ENCODE measurements around the gene RPH3AL.
"Not testable (repeated sequence)": the region's sequence is repeated elsewhere in the genome, so short reads cannot be mapped to it uniquely, and the experiment has no call there.

RPH3AL gene

DNA sequence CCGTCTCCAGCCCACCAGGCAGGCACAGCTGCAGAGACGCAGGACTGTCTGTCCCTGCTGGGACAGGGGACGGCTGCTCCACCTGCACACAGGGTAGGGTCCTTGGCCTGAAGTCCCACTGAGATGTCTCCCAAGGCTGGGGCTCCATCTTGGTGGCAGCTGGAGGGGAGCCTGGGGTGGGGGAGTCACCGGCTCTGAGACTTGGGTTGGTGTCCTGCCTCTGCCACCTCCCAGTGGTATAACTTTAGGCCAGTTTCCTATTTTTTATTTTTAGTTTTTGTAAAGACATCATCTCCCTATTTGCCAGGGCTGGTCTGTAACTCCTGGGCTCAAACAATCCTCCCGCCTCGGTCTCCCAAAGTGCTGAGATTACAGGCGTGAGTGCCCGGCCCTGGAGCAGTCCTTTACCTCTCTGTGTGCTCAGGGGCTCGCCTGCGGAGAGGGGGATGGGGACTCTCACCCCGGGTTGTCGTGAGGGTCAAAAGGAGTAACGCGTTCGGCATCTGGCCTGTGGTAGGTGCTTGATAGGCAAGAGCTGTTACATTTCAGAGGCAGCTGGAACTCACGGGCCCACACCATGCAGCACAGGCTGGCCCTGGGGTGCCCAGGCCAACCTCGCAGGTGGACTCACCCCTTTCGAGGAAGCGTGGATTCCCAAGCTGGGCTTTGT lies 124.5 kb downstream of the RPH3AL start:
- Histone ChIP-seq H3K9me3 (no peaks in the 10 kb centered on the region), H3K36me3 (replicated peaks) (no peaks in the 10 kb centered on the region), H3K27me3 (ENCODE audit: low read depth) (no peaks in the 10 kb centered on the region), H3K4me3 (no peak overlapping the region), H3K4me1 (no peaks in the 10 kb centered on the region)
- no peak for DNase-seq (ENCODE audit: low spot score in 2 of 2)
- in situ Hi-C loops (cut with MboI; ENCODE audit: low sequenced_read_pairs) = no loop called here

- H3K36me3 ChIP-seq (replicated peaks) = no peaks in the 10 kb centered on the region
- H3K9me3 ChIP-seq = no peaks in the 10 kb centered on the region
- no peaks in the 10 kb centered on the region for H3K27me3 ChIP-seq (ENCODE audit: low read depth)
- no peak for DNase-seq (ENCODE audit: low spot score in 2 of 2)
- H3K4me3 ChIP-seq = no peak overlapping the region
- H3K4me1 ChIP-seq = no peaks in the 10 kb centered on the region
- in situ Hi-C loops (cut with MboI; ENCODE audit: low sequenced_read_pairs) = no loop called here
These were observed 125.3 kb downstream of the RPH3AL start for GRCh38 chr17:227078-227945.

DNA sequence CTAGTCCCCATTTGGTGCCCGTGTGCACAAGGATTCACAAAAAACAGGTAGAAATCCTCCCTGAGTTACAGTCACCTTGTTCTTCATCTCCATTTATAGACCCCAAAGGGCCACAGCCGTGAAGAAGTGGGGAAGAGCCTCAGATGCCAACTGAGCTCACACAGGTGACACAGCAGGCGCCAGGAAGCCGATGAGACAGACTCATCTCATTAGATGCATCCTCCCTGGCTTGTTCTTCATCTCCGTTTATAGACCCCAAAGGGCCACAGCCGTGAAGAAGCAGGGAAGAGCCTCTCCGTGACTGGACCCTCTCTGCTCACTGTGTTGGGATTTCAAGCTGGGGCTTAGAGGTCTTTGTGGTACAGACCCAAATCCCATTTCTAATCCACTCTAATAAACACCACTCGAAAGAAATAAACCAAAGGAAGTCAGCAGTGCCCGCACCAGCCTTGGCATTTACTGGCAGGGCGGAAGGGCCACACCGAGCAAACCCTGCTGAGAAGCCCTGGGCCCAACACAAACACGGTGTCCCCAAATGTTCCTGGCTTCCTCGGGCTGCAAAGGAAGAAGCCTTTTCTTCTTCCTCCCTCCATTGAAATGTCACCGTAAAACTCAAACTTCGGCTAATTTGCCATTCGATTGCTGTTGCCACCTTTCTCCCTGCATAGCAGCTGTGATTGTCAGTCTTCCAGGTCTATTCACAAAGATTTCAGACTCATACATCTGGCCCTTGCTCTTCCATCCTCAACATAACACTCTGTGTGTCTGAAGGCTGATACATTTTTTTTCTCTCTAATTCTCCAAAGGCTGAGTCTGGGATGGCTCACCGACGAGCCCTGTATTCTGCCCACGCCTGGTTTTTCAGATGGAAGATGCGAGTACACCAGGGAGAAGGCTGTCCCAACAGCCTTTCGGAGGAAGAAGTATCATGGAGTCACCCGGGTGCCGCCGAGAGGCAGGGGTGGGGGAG lies 126.2 kb downstream of the RPH3AL start:
- no peak overlapping the region for H3K4me3 ChIP-seq
- no peaks in the 10 kb centered on the region for H3K27me3 ChIP-seq (ENCODE audit: low read depth)
- H3K9me3 ChIP-seq = no peaks in the 10 kb centered on the region
- in situ Hi-C loops (cut with MboI; ENCODE audit: low sequenced_read_pairs) = no loop called here
- H3K4me1 ChIP-seq = no peaks in the 10 kb centered on the region
- H3K36me3 ChIP-seq (replicated peaks) = no peaks in the 10 kb centered on the region
- DNase-seq (ENCODE audit: low spot score in 2 of 2) = no peak

GRCh38 chr17:225551-225950 lies 127.1 kb downstream of the RPH3AL start:
- H3K36me3 ChIP-seq (replicated peaks) = no peaks in the 10 kb centered on the region
- H3K4me3 ChIP-seq = no peak overlapping the region
- in situ Hi-C loops (cut with MboI; ENCODE audit: low sequenced_read_pairs) = no loop called here
- no peaks in the 10 kb centered on the region for H3K27me3 ChIP-seq (ENCODE audit: low read depth)
- DNase-seq (ENCODE audit: low spot score in 2 of 2) = no peak
- H3K4me1 ChIP-seq = no peaks in the 10 kb centered on the region
- H3K9me3 ChIP-seq = no peaks in the 10 kb centered on the region

- in situ Hi-C loops (cut with MboI; ENCODE audit: low sequenced_read_pairs); H3K4me1 ChIP-seq; H3K36me3 ChIP-seq (replicated peaks); H3K9me3 ChIP-seq; H3K4me3 ChIP-seq; DNase-seq (ENCODE audit: low spot score in 2 of 2); H3K27me3 ChIP-seq (ENCODE audit: low read depth): not testable (repeated sequence)
These were observed 128.0 kb downstream of the RPH3AL start for GRCh38 chr17:224576-224975.

- no peaks in the 10 kb centered on the region for H3K9me3 ChIP-seq
- no peak for DNase-seq (ENCODE audit: low spot score in 2 of 2)
- H3K36me3 ChIP-seq (replicated peaks) = no peaks in the 10 kb centered on the region
- in situ Hi-C loops (cut with MboI; ENCODE audit: low sequenced_read_pairs) = no loop called here
- H3K27me3 ChIP-seq (ENCODE audit: low read depth) = no peaks in the 10 kb centered on the region
- no peaks in the 10 kb centered on the region for H3K4me1 ChIP-seq
- no peak overlapping the region for H3K4me3 ChIP-seq
These were observed 128.7 kb downstream of the RPH3AL start for GRCh38 chr17:223723-224471.

GRCh38 chr17:222172-222571 lies 130.4 kb downstream of the RPH3AL start:
- DNase-seq (ENCODE audit: low spot score in 2 of 2) = no peak
- no peaks in the 10 kb centered on the region for H3K4me1 ChIP-seq
- H3K36me3 ChIP-seq (replicated peaks) = no peaks in the 10 kb centered on the region
- in situ Hi-C loops (cut with MboI; ENCODE audit: low sequenced_read_pairs) = no loop called here
- no peaks in the 10 kb centered on the region for H3K27me3 ChIP-seq (ENCODE audit: low read depth)
- no peaks in the 10 kb centered on the region for H3K9me3 ChIP-seq
- H3K4me3 ChIP-seq = no peak overlapping the region

DNA sequence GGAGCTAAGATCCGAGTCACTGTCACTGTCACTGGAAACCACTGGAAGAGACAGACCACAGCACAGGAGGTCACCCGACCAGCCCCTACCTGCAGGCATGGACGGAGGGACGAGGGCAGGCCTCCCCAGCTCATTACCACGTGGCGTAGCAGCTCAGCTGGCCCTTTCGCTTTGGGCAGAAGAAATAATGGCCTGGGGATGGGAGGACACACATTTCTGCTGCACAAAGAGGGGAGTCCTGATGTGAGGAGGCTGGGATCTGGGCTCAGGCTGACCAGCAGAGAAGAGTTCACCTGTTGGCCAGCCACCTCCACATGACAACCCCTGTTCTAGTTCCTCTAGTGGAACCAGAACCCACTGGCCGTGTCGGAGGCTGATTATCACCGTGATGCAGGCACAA lies 132.9 kb downstream of the RPH3AL start:
- Histone ChIP-seq H3K4me1 (peaks cover 3% of the 10 kb centered on the region), H3K36me3 (replicated peaks) (no peaks in the 10 kb centered on the region), H3K9me3 (no peaks in the 10 kb centered on the region), H3K27me3 (ENCODE audit: low read depth) (no peaks in the 10 kb centered on the region), H3K4me3 (no peak overlapping the region)
- no peak for DNase-seq (ENCODE audit: low spot score in 2 of 2)
- in situ Hi-C loops (cut with MboI; ENCODE audit: low sequenced_read_pairs) = no loop called here

DNA sequence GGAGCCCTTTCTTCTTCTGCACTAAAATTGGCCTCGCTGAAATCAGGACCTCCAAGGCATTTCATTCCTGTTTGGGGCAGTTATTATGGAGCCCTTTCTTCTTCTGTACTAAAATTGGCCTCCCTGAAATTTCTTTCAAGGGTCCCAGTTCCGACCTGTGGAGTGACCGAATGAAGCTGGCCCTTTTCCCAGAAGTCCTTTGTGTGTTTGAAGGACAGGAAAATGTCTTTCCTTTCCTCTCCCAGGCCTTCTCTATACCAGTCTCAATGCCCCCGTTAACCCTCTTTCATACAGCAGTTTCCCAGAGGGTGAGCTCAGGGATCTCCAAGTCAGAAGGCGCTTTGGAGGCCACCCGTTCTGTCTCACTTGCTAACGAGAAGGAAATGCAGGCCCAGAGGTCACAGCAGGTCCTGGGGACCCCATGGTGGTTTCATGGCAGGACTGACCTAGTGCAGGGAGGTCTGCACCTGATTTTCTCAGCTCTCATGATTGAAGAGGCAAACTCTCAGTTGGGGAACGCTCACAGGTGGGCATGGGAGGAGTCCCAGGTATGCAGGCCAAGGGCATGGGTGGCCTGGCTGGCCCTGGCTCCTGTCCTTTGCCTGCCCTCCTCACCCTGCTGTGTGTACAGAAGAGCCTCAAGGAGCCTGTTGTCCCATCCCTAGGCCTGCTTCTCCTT lies 134.0 kb downstream of the RPH3AL start:
- in situ Hi-C loops (cut with MboI; ENCODE audit: low sequenced_read_pairs) = no loop called here
- no peaks in the 10 kb centered on the region for H3K27me3 ChIP-seq (ENCODE audit: low read depth)
- no peak overlapping the region for H3K4me3 ChIP-seq

DNA sequence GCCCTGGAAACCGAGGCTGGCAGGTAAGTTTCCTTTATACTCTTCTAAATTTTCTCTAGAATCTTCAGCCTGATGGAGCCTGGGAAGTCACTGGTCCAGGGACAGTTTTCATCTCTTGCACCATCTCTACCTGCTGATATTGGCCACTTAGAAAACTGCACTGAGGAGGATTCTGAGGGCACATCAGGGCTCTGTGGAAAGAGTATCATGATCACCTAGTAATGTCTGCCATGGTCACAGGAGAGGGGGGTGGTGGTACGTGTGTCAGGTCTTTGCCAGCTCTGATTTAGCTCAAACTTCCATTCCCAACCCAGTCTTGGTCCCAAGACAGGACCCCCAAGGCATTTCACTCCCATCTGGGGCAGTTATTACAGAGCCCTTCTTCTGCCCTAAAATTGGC lies 136.0 kb downstream of the RPH3AL start:
- no peaks in the 10 kb centered on the region for H3K27me3 ChIP-seq (ENCODE audit: low read depth)
- DNase-seq (ENCODE audit: low spot score in 2 of 2) = no peak
- no peaks in the 10 kb centered on the region for H3K9me3 ChIP-seq
- in situ Hi-C loops (cut with MboI; ENCODE audit: low sequenced_read_pairs) = no loop called here
- H3K4me3 ChIP-seq = no peak overlapping the region
- no peaks in the 10 kb centered on the region for H3K36me3 ChIP-seq (replicated peaks)
- H3K4me1 ChIP-seq = peaks cover 3% of the 10 kb centered on the region

More for the DNA sequence above, 134.0 kb downstream of the RPH3AL start:
- Histone ChIP-seq H3K4me1 (peaks cover 3% of the 10 kb centered on the region), H3K9me3 (no peaks in the 10 kb centered on the region), H3K36me3 (replicated peaks) (no peaks in the 10 kb centered on the region)
- no peak for DNase-seq (ENCODE audit: low spot score in 2 of 2)

DNA sequence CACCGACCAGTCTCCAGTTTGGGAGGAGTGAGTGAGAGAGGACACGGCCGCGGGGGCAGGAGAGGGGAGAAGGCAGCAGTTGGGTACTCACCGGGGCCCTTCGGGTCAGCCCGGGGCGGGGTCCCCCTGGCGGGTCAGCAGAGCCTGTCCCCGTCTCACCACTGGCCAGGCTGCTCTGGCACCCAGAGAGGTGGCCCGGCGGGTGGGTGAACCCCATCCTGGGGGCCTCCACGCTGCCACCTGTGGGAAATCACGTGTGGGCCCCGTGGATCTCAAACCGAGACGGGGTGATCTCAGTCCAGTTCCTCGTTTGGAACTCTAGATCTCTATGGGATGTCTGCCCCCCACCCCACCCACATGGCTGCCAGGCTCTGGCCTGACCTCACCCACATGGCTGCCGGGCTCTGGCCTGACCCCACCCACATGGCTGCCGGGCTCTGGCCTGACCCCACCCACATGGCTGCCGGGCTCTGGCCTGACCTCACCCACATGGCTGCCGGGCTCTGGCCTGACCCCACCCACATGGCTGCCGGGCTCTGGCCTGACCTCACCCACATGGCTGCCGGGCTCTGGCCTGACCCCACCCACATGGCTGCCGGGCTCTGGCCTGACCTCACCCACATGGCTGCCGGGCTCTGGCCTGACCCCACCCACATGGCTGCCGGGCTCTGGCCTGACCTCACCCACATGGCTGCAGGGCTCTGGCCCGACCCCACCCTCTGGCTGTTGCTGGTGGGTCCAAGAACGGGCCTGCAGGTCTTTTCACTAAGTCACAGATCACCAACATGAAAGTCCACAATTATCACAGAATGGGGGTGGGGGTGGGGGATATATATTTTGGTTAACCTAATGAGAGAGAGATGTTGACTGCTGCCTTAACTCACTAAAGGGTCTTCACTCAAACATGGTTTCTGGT lies 136.8 kb downstream of the RPH3AL start:
- H3K36me3 ChIP-seq (replicated peaks) = not testable (repeated sequence)

GRCh38 chr17:214881-215331 lies 137.7 kb downstream of the RPH3AL start:
- no peak overlapping the region for H3K4me3 ChIP-seq
- no peaks in the 10 kb centered on the region for H3K27me3 ChIP-seq (ENCODE audit: low read depth)
- no peaks in the 10 kb centered on the region for H3K9me3 ChIP-seq
- in situ Hi-C loops (cut with MboI; ENCODE audit: low sequenced_read_pairs) = no loop called here
- no peaks in the 10 kb centered on the region for H3K36me3 ChIP-seq (replicated peaks)
- peaks cover 3% of the 10 kb centered on the region for H3K4me1 ChIP-seq
- no peak for DNase-seq (ENCODE audit: low spot score in 2 of 2)

More for the DNA sequence above, 136.8 kb downstream of the RPH3AL start:
- H3K4me1 ChIP-seq; H3K4me3 ChIP-seq; H3K27me3 ChIP-seq (ENCODE audit: low read depth); in situ Hi-C loops (cut with MboI; ENCODE audit: low sequenced_read_pairs); H3K9me3 ChIP-seq: not testable (repeated sequence)
- DNase-seq (ENCODE audit: low spot score in 2 of 2) = peak in 1 of 2 experiments; percentile 57
